Posterior vena cava (tissue), 2 donors: ENCODE measurements around the gene STAT3. TPM values are rescaled to one million over a fixed set of nuclear protein-coding genes. Genes with fewer than 3 reads are reported as not detected.
"Not testable (repeated sequence)": the region's sequence is repeated elsewhere in the genome, so short reads cannot be mapped to it uniquely, and the experiment has no call there.

Experiments used
- DNase-seq: peaks from one replicate; pipeline ENCODE4 v3.0.0-alpha.2; 2020; ENCODE audit warnings: low spot score
- intact Hi-C, 2 donors: fragments of 100-400 bp; cut with DNase I; formaldehyde crosslinking; loops; one replicate each; pipeline versions ENCODE4 v1.14.1 to v1.14.2; 2022 to 2023
- total RNA-seq, 2 donors: library from RNA; stranded (reverse); fragmentation: NEBNext Ultra II Directional; extraction: Animal tissue kit (Norgen Biotek cat#: 25700); gene quantifications; one replicate each; pipeline ENCODE4 v1.2.1, GENCODE V29; 2021
- donor health status: DM: yes; HTN: yes; CAD: no.
- donor health status: DM: yes; HTN: yes; CAD: no.

STAT3 gene
- total RNA-seq, 2 donors from 2014 or later = 230 to 241 TPM

- DNase-seq = peak; percentile 36
- intact Hi-C loops = no loop called here
Observed at GRCh38 chr17:42411361-42411760, 23.1 kb upstream of the STAT3 start.

- no peak for DNase-seq
- intact Hi-C loops = no loop called here
Observed at GRCh38 chr17:42410319-42410685, 22.1 kb upstream of the STAT3 start.

- intact Hi-C loops = loop anchor here in 1 of 2 donors (10.0 kb wide), 1 partner anchor 85 kb away; no protein-coding TSS in a partner anchor
- DNase-seq = peak; percentile 91
Observed at GRCh38 chr17:42409523-42410318, 21.5 kb upstream of the STAT3 start.

- intact Hi-C loops = loop anchor here in 1 of 2 donors (10.0 kb wide), 1 partner anchor 83 kb away; no protein-coding TSS in a partner anchor
- DNase-seq = peak; percentile 44
Observed at GRCh38 chr17:42408061-42408460, 19.8 kb upstream of the STAT3 start.

- intact Hi-C loops = loop anchor here in 1 of 2 donors (10.0 kb wide), 1 partner anchor 83 kb away; no protein-coding TSS in a partner anchor
- peak; percentile 89 for DNase-seq
Observed at GRCh38 chr17:42407289-42407836, 19.1 kb upstream of the STAT3 start.

- intact Hi-C loops = loop anchor here in 1 of 2 donors (10.0 kb wide), 1 partner anchor 82 kb away; no protein-coding TSS in a partner anchor
- DNase-seq = peak; percentile 69
Observed at GRCh38 chr17:42406615-42407288, 18.5 kb upstream of the STAT3 start.

- peak; percentile 96 for DNase-seq
- intact Hi-C loops = loop anchor here (2.0 to 10.0 kb wide), 2 partner anchors 81 to 83 kb away; no protein-coding TSS in a partner anchor
Observed at GRCh38 chr17:42405963-42406495, 17.8 kb upstream of the STAT3 start.

GRCh38 chr17:42405076-42405475 is 16.8 kb upstream of the STAT3 start:
- peak; percentile 68 for DNase-seq
- intact Hi-C loops = loop anchor here (2.0 to 10.0 kb wide), 2 partner anchors 80 to 82 kb away; no protein-coding TSS in a partner anchor

- DNase-seq = no peak
- intact Hi-C loops = loop anchor here (2.0 to 10.0 kb wide), 2 partner anchors 80 to 82 kb away; no protein-coding TSS in a partner anchor
Observed at GRCh38 chr17:42404326-42405055, 16.2 kb upstream of the STAT3 start.

GRCh38 chr17:42403150-42403549 is 14.9 kb upstream of the STAT3 start:
- DNase-seq = peak; percentile 76
- intact Hi-C loops = loop anchor here in 1 of 2 donors (10.0 kb wide), 1 partner anchor 78 kb away; no protein-coding TSS in a partner anchor

- intact Hi-C loops = loop anchor here in 1 of 2 donors (10.0 kb wide), 1 partner anchor 77 kb away; no protein-coding TSS in a partner anchor
- DNase-seq = peak; percentile 36
Observed at GRCh38 chr17:42402117-42402516, 13.9 kb upstream of the STAT3 start.

GRCh38 chr17:42400844-42401375 is 12.7 kb upstream of the STAT3 start:
- DNase-seq = peak; percentile 10
- intact Hi-C loops = loop anchor here in 1 of 2 donors (10.0 kb wide), 1 partner anchor 76 kb away; no protein-coding TSS in a partner anchor

- intact Hi-C loops = loop anchor here in 1 of 2 donors (10.0 kb wide), 1 partner anchor 75 kb away; no protein-coding TSS in a partner anchor
- peak; percentile 52 for DNase-seq
Observed at GRCh38 chr17:42399948-42400843, 12.0 kb upstream of the STAT3 start.

GRCh38 chr17:42399121-42399520 is 10.9 kb upstream of the STAT3 start:
- intact Hi-C loops = no loop called here
- DNase-seq = peak; percentile 7

- DNase-seq, intact Hi-C loops: not testable (repeated sequence)
Observed at GRCh38 chr17:42395601-42396000, 7.4 kb upstream of the STAT3 start.

GRCh38 chr17:42394838-42395237 is 6.6 kb upstream of the STAT3 start:
- DNase-seq = no peak
- intact Hi-C loops = no loop called here

- intact Hi-C loops = no loop called here
- DNase-seq = no peak
Observed at GRCh38 chr17:42392692-42393415, 4.6 kb upstream of the STAT3 start.
